K562 (cell line): Measurements from ENCODE around the gene LCN1. TPM values are rescaled to one million over a fixed set of nuclear protein-coding genes. Genes with fewer than 3 reads are reported as not detected.

Experiments used
- CHAMP1 ChIP-seq: fragments of 450-650 bp; IDR thresholded peaks from 2 replicates; pipeline ENCODE4 v1.6.1; 2016; ENCODE audit warnings: mild to moderate bottlenecking
- CREM ChIP-seq: IDR thresholded peaks from 2 replicates; pipeline ENCODE4 v1.6.1; 2014; ENCODE audit warnings: antibody characterized with exemption, low read depth
- HCFC1 ChIP-seq: IDR thresholded peaks from 2 replicates; pipeline ENCODE4 v1.6.1; 2012; ENCODE audit warnings: low read depth, low read length, improper control_type of control experiment
- HDAC3 ChIP-seq: fragments of 450-650 bp; IDR thresholded peaks from 2 replicates; pipeline ENCODE4 v1.6.1; 2018; ENCODE audit warnings: borderline replicate concordance, mild to moderate bottlenecking, moderate library complexity; ENCODE audit not compliant: partially characterized antibody
- HMG20A ChIP-seq: fragments of 450-650 bp; formaldehyde crosslinking; conservative IDR thresholded peaks from 2 replicates; pipeline ENCODE4 v1.4.0; 2020; ENCODE audit warnings: mild to moderate bottlenecking, mixed read lengths
- HNRNPK ChIP-seq: fragments of 200-400 bp; formaldehyde crosslinking; IDR thresholded peaks from one replicate; pipeline ENCODE4 v1.6.1; 2018; ENCODE audit warnings: mild to moderate bottlenecking, low read depth, low read length; ENCODE audit not compliant: poor library complexity, severe bottlenecking
- KLF16 ChIP-seq: IDR thresholded peaks from 2 replicates; pipeline ENCODE4 v1.6.1; 2016; ENCODE audit warnings: antibody characterized with exemption
- MEF2A ChIP-seq: IDR thresholded peaks from 2 replicates; pipeline ENCODE4 v1.6.1; 2011; ENCODE audit warnings: low read depth, mild to moderate bottlenecking, low read length, moderate library complexity; ENCODE audit not compliant: control insufficient read depth
- NR1H2 ChIP-seq: sonication (generic); formaldehyde crosslinking; IDR thresholded peaks from 2 replicates; pipeline ENCODE4 v1.4.0; 2020; ENCODE audit warnings: mild to moderate bottlenecking, missing genetic modification reagents
- NR2C2 ChIP-seq, 2 experiments: fragments of 200-800 bp in 1 of 2; sonication (Bioruptor generic) in 1 of 2; sonication (generic) in 1 of 2; formaldehyde crosslinking in 1 of 2; IDR thresholded peaks; 2 replicates each; pipeline versions ENCODE4 v1.6.1 to v1.8.0; 2016 to 2022; ENCODE audit warnings: mild to moderate bottlenecking in 1 of 2, missing compliant biosample characterization in 1 of 2, missing genetic modification characterization in 1 of 2, missing genetic modification reagents in 1 of 2
- PHTF2 ChIP-seq: fragments of 250-450 bp; sonication (Bioruptor Pico); IDR thresholded peaks from 2 replicates; pipeline ENCODE4 v1.5.0; 2021; ENCODE audit warnings: mild to moderate bottlenecking
- POLR2AphosphoS5 ChIP-seq: IDR thresholded peaks from 2 replicates; pipeline ENCODE4 v1.6.1; 2011; ENCODE audit warnings: mild to moderate bottlenecking, low read depth, low read length, moderate library complexity; ENCODE audit not compliant: control insufficient read depth, insufficient read depth
- POLR3G ChIP-seq: IDR thresholded peaks from 2 replicates; pipeline ENCODE4 v1.6.1; 2011; ENCODE audit not compliant: insufficient read length, insufficient replicate concordance; ENCODE audit errors: extremely low read depth
- PURB ChIP-seq: sonication (generic); formaldehyde crosslinking; IDR thresholded peaks from 2 replicates; pipeline ENCODE4 v1.9.0; 2021; ENCODE audit warnings: low read depth, mild to moderate bottlenecking, missing genetic modification reagents
- RAD21 ChIP-seq, 2 experiments: fragments of 250-450 bp in 1 of 2; fragments of 450-650 bp in 1 of 2; sonication (Bioruptor Pico) in 1 of 2; formaldehyde crosslinking in 1 of 2; IDR thresholded peaks in 1 of 2; conservative IDR thresholded peaks in 1 of 2; 2 replicates each; pipeline versions ENCODE4 v1.4.0 to v1.8.0; 2020 to 2022; ENCODE audit warnings: mild to moderate bottlenecking in 2 of 2, moderate library complexity in 1 of 2
- SMC3 ChIP-seq: conservative IDR thresholded peaks from 2 replicates; pipeline ENCODE4 v1.6.1; 2011; ENCODE audit warnings: low read depth, low read length, improper control_type of control experiment; ENCODE audit not compliant: insufficient read depth
- SREBF2 ChIP-seq: sonication (generic); formaldehyde crosslinking; IDR thresholded peaks from 2 replicates; pipeline ENCODE4 v1.4.0; 2020; ENCODE audit warnings: mild to moderate bottlenecking, missing genetic modification reagents
- SRSF1 ChIP-seq: fragments of 200-400 bp; formaldehyde crosslinking; IDR thresholded peaks from 2 replicates; pipeline ENCODE4 v1.6.1; 2017; ENCODE audit warnings: mild to moderate bottlenecking, low read depth, low read length, moderate library complexity
- TAF1 ChIP-seq: IDR thresholded peaks from 2 replicates; pipeline ENCODE4 v1.6.1; 2011; ENCODE audit warnings: mild to moderate bottlenecking, low read length, moderate library complexity; ENCODE audit not compliant: insufficient read depth, control insufficient read depth, severe bottlenecking; ENCODE audit errors: extremely low read depth
- ZNF644 ChIP-seq: fragments of 200-800 bp; sonication (Bioruptor generic); IDR thresholded peaks from 2 replicates; pipeline ENCODE4 v1.6.1; 2016; ENCODE audit warnings: low read depth, missing genetic modification characterization, missing compliant biosample characterization
- polyA plus RNA-seq, 8 experiments: library from polyadenylated mRNA; depleted of rRNA in 4 of 8; stranded (reverse) in 5 of 8; unstranded in 3 of 8; fragments of >200 nt; fragmentation: Nextera tagmentation in 2 of 8; fragmentation: Illumina TruSeq in 1 of 8; extraction: Ambion mirVana in 2 of 8; extraction: Trizol in 1 of 8; gene quantifications; 2 replicates each; pipeline versions ENCODE4 v1.2.1 to v1.2.3, GENCODE V29; 2011 to 2014; ENCODE audit warnings: inconsistent platforms in 1 of 8, missing spikeins in 1 of 8
- total RNA-seq, 7 experiments: library from RNA; depleted of rRNA in 6 of 7; stranded (reverse); fragments of >200 nt in 6 of 7; fragmentation: Illumina TruSeq in 2 of 7; extraction: Trizol in 2 of 7; gene quantifications; 2 replicates each; pipeline versions ENCODE4 v1.2.1 to v1.2.3, GENCODE V29; 2011 to 2021; ENCODE audit warnings: low replicate concordance in 1 of 7
- TF ChIP-seq, protein P1 (sequence below): fragments of 250-450 bp; sonication (Bioruptor Pico); IDR thresholded peaks from 2 replicates; pipeline ENCODE4 v1.8.0; 2021; ENCODE audit warnings: borderline replicate concordance, mild to moderate bottlenecking, moderate library complexity; ENCODE audit not compliant: poor library complexity, severe bottlenecking
- TF ChIP-seq, protein P2 (sequence below): sonication (generic); formaldehyde crosslinking; IDR thresholded peaks from 2 replicates; pipeline ENCODE4 v1.8.0; 2022; ENCODE audit warnings: mild to moderate bottlenecking, missing genetic modification reagents

The LCN1 gene
- total and polyA plus RNA-seq, 9 of the 15 experiments (the other 6 are each of a cell fraction or from before 2014, with no cell fraction given), result not detected

GRCh38 chr9:135506327-135507103 lies 14.7 kb upstream of the LCN1 start (continued):
- no peak for TF ChIP-seq CHAMP1
- TF ChIP-seq HCFC1, result 0 out of 2 replicates have a peak, but pooled peaks have one; percentile 16
- no peak for TF ChIP-seq HDAC3
- TF ChIP-seq KLF16, result no peak
- no peak for TF ChIP-seq NR1H2 (CRISPR knock-in tag)
- no peak for TF ChIP-seq HMG20A
- TF ChIP-seq SRSF1, result no peak
- TF ChIP-seq HNRNPK, result no peak
- no peak for TF ChIP-seq POLR3G
- TF ChIP-seq ZNF644 (tag), result no peak
- no peak for TF ChIP-seq SREBF2 (CRISPR knock-in tag)
- peak; percentile 62; the same call in 1 of the 2 replicates for TF ChIP-seq NR2C2 (CRISPR knock-in tag; IDR thresholded peaks at IDR 0.05)
- peak; percentile 71 for TF ChIP-seq NR2C2 (tag; IDR thresholded peaks at IDR 0.05)
- TF ChIP-seq RAD21 (CRISPR knock-in tag; conservative IDR thresholded peaks at IDR 0.05 in 1 of 2, IDR thresholded peaks at IDR 0.05 in 1 of 2), result 0 out of 4 replicates have a peak, but pooled peaks of 1 of the 2 experiments have one; percentile 23
- peak; percentile 54 for TF ChIP-seq CREM
- TF ChIP-seq POLR2AphosphoS5, result 0 out of 2 replicates have a peak, but pooled peaks have one; percentile 23
- no peak for TF ChIP-seq MEF2A
- TF ChIP-seq TAF1, result no peak
- TF ChIP-seq PHTF2 (CRISPR knock-in tag), result no peak
- TF ChIP-seq, protein P1, sequence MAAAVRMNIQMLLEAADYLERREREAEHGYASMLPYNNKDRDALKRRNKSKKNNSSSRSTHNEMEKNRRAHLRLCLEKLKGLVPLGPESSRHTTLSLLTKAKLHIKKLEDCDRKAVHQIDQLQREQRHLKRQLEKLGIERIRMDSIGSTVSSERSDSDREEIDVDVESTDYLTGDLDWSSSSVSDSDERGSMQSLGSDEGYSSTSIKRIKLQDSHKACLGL (CRISPR knock-in tag), result no peak
- no peak for TF ChIP-seq SMC3
- TF ChIP-seq, protein P2, sequence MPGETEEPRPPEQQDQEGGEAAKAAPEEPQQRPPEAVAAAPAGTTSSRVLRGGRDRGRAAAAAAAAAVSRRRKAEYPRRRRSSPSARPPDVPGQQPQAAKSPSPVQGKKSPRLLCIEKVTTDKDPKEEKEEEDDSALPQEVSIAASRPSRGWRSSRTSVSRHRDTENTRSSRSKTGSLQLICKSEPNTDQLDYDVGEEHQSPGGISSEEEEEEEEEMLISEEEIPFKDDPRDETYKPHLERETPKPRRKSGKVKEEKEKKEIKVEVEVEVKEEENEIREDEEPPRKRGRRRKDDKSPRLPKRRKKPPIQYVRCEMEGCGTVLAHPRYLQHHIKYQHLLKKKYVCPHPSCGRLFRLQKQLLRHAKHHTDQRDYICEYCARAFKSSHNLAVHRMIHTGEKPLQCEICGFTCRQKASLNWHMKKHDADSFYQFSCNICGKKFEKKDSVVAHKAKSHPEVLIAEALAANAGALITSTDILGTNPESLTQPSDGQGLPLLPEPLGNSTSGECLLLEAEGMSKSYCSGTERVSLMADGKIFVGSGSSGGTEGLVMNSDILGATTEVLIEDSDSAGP (CRISPR knock-in tag), result no peak
- TF ChIP-seq PURB, result no peak
